Hepatocyte (in vitro differentiated cells): ENCODE data around the gene CLIC5. TPM values are rescaled to one million over a fixed set of nuclear protein-coding genes. Genes with fewer than 3 reads are reported as not detected.

Experiments
- DNase-seq: peaks from one replicate; pipeline ENCODE4 v3.0.0-alpha.2; 2016; ENCODE audit warnings: low spot score
- H2AFZ ChIP-seq: fragments of 200-600 bp; sonication (generic); 2 replicates; pipeline ENCODE4 v1.6.0; 2016; ENCODE audit warnings: antibody characterized with exemption, mild to moderate bottlenecking
- H3K27ac ChIP-seq: fragments of 200-600 bp; sonication (generic); 2 replicates; pipeline ENCODE4 v1.5.1; 2016; ENCODE audit warnings: mild to moderate bottlenecking
- H3K27me3 ChIP-seq: fragments of 200-600 bp; sonication (generic); 2 replicates; pipeline ENCODE4 v1.6.1; 2016
- H3K36me3 ChIP-seq: fragments of 200-600 bp; sonication (generic); replicated peaks from 2 replicates; pipeline ENCODE4 v1.5.1; 2016; ENCODE audit warnings: low read depth; ENCODE audit not compliant: insufficient read depth
- H3K4me1 ChIP-seq: fragments of 200-600 bp; sonication (generic); 2 replicates; pipeline ENCODE4 v1.5.1; 2016; ENCODE audit warnings: mild to moderate bottlenecking, moderate library complexity; ENCODE audit not compliant: insufficient read depth
- H3K4me2 ChIP-seq: fragments of 200-600 bp; sonication (generic); 2 replicates; pipeline ENCODE4 v1.6.0; 2016
- H3K4me3 ChIP-seq: fragments of 200-600 bp; sonication (generic); 2 replicates; pipeline ENCODE4 v1.5.1; 2016; ENCODE audit warnings: mild to moderate bottlenecking
- H3K79me2 ChIP-seq: fragments of 200-600 bp; sonication (generic); 2 replicates; pipeline ENCODE4 v1.6.0; 2017; ENCODE audit warnings: mild to moderate bottlenecking
- H3K9me2 ChIP-seq: fragments of 200-600 bp; sonication (generic); replicated peaks from 2 replicates; pipeline ENCODE4 v1.6.0; 2017; ENCODE audit warnings: mild to moderate bottlenecking; ENCODE audit not compliant: insufficient read depth
- H3K9me3 ChIP-seq: fragments of 200-600 bp; sonication (generic); 2 replicates; pipeline ENCODE4 v1.5.1; 2016; ENCODE audit warnings: low read depth, mild to moderate bottlenecking
- H4K20me1 ChIP-seq: fragments of 200-600 bp; sonication (generic); 2 replicates; pipeline ENCODE4 v1.6.0; 2016; ENCODE audit warnings: mild to moderate bottlenecking; ENCODE audit not compliant: insufficient read depth, poor library complexity, severe bottlenecking
- CTCF ChIP-seq: fragments of 200-600 bp; sonication (generic); IDR thresholded peaks from 2 replicates; pipeline ENCODE4 v1.5.1; 2016; ENCODE audit warnings: antibody characterized with exemption, mild to moderate bottlenecking; ENCODE audit not compliant: poor library complexity
- EZH2 ChIP-seq: fragments of 200-600 bp; sonication (generic); IDR thresholded peaks from 2 replicates; pipeline ENCODE4 v1.6.1; 2016; ENCODE audit warnings: antibody characterized with exemption, mild to moderate bottlenecking, borderline replicate concordance
- EZH2phosphoT487 ChIP-seq: fragments of 200-600 bp; sonication (generic); IDR thresholded peaks from one replicate; pipeline ENCODE4 v1.6.1; 2018; ENCODE audit warnings: antibody characterized with exemption, mild to moderate bottlenecking, low read depth, moderate library complexity; ENCODE audit not compliant: unreplicated experiment, severe bottlenecking
- WGBS: methylation state at CpG from one replicate; pipeline ENCODE4 v1.1.6; 2016; ENCODE audit warnings: low lambda C conversion rate; ENCODE audit errors: missing lambda C conversion rate; 5-methylcytosine and 5-hydroxymethylcytosine counted together
- polyA plus RNA-seq: library from polyadenylated mRNA; unstranded; fragments of >200 nt; fragmentation: Nextera tagmentation; extraction: Ambion mirVana; gene quantifications from 2 replicates; pipeline ENCODE4 v1.2.1, GENCODE V29; 2016
- total RNA-seq: library from RNA; depleted of rRNA; stranded (reverse); fragments of >200 nt; gene quantifications from 2 replicates; pipeline ENCODE4 v1.2.3, GENCODE V29; 2014

CLIC5 gene
- total and polyA plus RNA-seq, 2 experiments from 2014 or later: 6.0 to 12.1 TPM

DNA sequence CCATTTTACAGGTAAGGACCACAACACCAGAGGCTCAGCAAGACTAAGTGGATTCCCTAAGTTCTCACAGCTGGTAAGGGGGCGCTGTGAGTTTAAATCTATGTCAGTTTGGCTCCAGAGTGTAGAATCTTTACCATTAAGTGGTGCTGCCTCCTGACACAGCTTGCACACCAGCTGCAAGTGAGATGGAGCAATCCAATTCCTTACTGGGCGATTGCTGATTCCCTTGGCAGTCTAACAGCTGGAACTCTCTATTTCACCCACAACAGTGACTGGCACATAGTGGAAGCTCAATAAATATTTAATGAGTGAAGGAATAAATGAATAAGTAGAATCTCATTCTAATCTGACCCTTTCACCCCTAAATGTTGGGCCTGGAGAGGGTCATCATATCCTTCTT, 176.7 kb downstream of the CLIC5 start:
- Histone ChIP-seq H3K27ac (no peak overlapping the region), H3K4me1 (no peaks in the 10 kb centered on the region), H3K4me2 (no peak overlapping the region), H3K79me2 (no peaks in the 10 kb centered on the region), H3K36me3 (no peaks in the 10 kb centered on the region), H3K27me3 (no peaks in the 10 kb centered on the region), H3K4me3 (no peak overlapping the region), H3K9me2 (no peaks in the 10 kb centered on the region), H2AFZ (no peak overlapping the region), H3K9me3 (no peaks in the 10 kb centered on the region), H4K20me1 (no peaks in the 10 kb centered on the region)
- DNase-seq: no peak
- 91% methylated on average over 2 of the region's 2 CpGs for WGBS
- TF ChIP-seq CTCF (no peak), EZH2phosphoT487 (no peak), EZH2 (no peak)

DNA sequence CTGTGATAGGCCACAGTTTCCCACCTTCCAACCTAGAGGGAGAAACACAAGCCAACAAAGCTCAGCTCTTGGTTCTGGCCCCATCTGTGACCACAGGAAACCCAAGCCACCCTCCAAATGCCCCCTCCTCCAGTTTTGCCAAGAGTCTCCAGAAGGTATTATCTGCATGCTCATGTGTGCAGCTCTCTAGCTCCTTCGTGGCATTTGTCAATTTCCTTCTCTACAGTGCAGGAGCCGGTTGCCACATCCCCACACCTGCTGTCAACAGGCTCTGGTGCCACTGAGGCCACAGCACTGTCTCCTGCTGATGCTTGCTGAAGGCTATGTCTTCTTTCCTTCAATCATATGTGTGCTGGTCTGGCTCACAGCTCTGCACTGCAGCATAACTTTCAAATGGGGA, 177.2 kb downstream of the CLIC5 start:
- DNase-seq: no peak
- no peaks in the 10 kb centered on the region for H3K9me3 ChIP-seq
- no peaks in the 10 kb centered on the region for H3K27me3 ChIP-seq
- H3K4me1 ChIP-seq: no peaks in the 10 kb centered on the region
- no peaks in the 10 kb centered on the region for H3K79me2 ChIP-seq
- H4K20me1 ChIP-seq: no peaks in the 10 kb centered on the region
- no peak overlapping the region for H2AFZ ChIP-seq
- no peak overlapping the region for H3K4me3 ChIP-seq
- WGBS: 94% methylated on average over 2 of the region's 2 CpGs
- TF ChIP-seq EZH2phosphoT487 (no peak), EZH2 (no peak), CTCF (no peak)
- H3K9me2 ChIP-seq: no peaks in the 10 kb centered on the region
- no peak overlapping the region for H3K27ac ChIP-seq
- no peaks in the 10 kb centered on the region for H3K36me3 ChIP-seq
- no peak overlapping the region for H3K4me2 ChIP-seq

DNA sequence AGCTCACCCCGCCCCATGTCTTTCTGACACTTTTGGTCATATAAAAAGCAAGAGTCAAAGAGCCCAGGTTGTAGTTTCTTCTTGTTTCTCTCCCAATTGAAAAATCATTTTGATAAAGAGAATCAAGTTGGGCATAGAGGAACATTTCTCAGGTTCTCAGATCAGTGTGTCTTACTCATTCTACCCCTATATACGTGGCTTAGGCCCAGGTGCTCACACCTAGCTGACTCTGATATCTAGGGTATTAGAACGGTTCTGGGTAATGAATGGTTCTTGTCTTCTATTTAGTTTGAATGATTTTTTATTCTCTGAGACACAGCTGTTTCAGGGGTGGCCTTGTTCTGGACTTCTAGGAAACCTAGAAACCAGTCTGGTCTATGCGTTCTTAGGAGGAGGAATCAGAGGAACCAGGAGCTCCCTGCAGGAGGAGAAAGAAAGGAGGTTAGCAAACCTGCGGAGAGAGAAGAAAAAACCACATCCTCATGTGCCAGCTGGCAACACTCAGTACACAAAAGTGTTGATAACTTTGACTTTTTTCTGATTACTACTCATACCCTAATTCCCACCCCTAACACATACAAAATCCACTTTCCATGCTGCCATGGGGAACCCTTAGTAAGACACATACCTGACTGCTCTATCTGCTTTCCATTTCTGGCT, 178.0 kb downstream of the CLIC5 start:
- Histone ChIP-seq H3K27me3 (no peaks in the 10 kb centered on the region), H2AFZ (no peak overlapping the region), H4K20me1 (no peaks in the 10 kb centered on the region), H3K9me2 (no peaks in the 10 kb centered on the region), H3K36me3 (no peaks in the 10 kb centered on the region), H3K9me3 (no peaks in the 10 kb centered on the region), H3K4me3 (no peak overlapping the region), H3K4me1 (no peaks in the 10 kb centered on the region), H3K4me2 (no peak overlapping the region), H3K27ac (no peak overlapping the region), H3K79me2 (no peaks in the 10 kb centered on the region)
- no peak for TF ChIP-seq CTCF
- no peak for TF ChIP-seq EZH2
- no peak for TF ChIP-seq EZH2phosphoT487
- DNase-seq: no peak
- WGBS: 96% methylated on average over 5 of the region's 5 CpGs

GRCh38 chr6:45836984-45837383, 178.7 kb downstream of the CLIC5 start:
- H3K4me1 ChIP-seq: no peaks in the 10 kb centered on the region
- no peaks in the 10 kb centered on the region for H3K79me2 ChIP-seq
- DNase-seq: no peak
- no peak for TF ChIP-seq EZH2phosphoT487
- no peak for TF ChIP-seq CTCF
- no peak for TF ChIP-seq EZH2
- no peak overlapping the region for H2AFZ ChIP-seq
- no peaks in the 10 kb centered on the region for H3K9me2 ChIP-seq
- H3K4me2 ChIP-seq: no peak overlapping the region
- H3K36me3 ChIP-seq: no peaks in the 10 kb centered on the region
- no peaks in the 10 kb centered on the region for H3K9me3 ChIP-seq
- H4K20me1 ChIP-seq: no peaks in the 10 kb centered on the region
- no peaks in the 10 kb centered on the region for H3K27me3 ChIP-seq
- H3K27ac ChIP-seq: no peak overlapping the region
- WGBS: 76% methylated on average over 5 of the region's 5 CpGs
- no peak overlapping the region for H3K4me3 ChIP-seq
